GM19023 (cell line): Measurements from ENCODE around the gene SH3PXD2A.
"Not testable (repeated sequence)": the region's sequence is repeated elsewhere in the genome, so short reads cannot be mapped to it uniquely, and the experiment has no call there.

Source experiments
- ATAC-seq: cut with Tn5 transposase; IDR thresholded peaks from one replicate; pipeline ENCODE4 v1.9.1; 2021; ENCODE audit warnings: mild to moderate bottlenecking, moderate library complexity; ENCODE audit not compliant: unreplicated experiment

SH3PXD2A gene

DNA sequence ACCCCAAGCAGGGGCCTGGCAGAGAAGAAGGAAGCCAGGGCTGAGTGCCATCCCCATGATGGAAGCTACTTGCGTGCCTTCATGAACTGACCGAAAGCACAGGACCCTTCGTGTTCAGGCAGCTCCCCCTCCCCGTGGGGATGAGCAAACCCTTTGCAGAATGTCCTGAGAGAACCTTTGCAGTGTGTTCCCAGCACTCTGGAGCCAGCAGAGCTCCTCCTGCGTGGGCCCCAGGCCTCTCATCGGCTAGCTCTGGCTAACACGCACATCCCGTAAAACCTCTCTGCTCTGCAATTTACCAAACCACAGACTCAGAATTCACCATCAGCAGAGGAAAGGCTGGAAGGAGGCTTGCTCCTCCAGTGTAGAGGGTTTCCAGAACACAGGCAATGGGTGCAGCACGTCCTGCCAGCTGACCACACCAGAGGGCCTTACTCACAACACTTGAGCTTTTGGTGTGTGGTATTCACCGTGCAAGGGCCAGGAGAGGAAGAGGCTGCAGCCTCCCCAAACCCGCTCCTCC, 3.1 kb downstream of the SH3PXD2A start:
- ATAC-seq = no peak

DNA sequence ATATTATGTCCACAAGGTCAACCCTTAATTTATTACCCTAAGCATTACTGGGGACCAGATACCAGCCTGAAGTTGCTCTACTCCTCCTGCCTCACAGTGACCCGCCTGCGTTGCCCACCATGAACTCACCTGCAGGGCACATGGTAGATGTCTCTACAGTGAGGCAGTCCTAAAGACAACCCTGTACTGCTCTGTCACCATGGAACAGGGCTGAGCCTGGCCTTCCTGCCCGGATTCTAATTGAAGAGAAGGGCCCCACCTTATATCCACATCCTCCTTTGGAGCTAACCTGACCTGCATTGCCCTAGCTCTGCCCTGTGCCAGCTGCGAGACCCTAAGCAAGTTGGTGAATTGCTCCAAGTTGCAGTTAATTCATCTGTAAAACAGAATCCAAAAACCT, 4.1 kb downstream of the SH3PXD2A start:
- no peak for ATAC-seq

DNA sequence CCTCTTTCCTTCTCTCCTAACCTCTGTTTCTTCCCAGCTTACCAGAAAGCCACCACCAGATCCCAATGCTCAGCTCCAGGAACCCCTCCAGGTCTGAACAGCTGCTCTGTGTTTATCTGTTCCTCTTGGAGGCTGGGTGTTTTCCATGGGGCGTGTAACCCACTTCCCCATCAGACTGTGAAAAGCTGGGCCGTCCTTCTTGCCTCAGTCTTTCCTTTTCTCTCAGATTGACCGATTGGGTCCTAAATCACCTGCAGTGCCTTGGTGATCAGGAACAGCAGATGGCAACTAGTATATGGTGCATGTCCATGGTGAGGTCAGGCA, 4.8 kb downstream of the SH3PXD2A start:
- ATAC-seq = no peak

DNA sequence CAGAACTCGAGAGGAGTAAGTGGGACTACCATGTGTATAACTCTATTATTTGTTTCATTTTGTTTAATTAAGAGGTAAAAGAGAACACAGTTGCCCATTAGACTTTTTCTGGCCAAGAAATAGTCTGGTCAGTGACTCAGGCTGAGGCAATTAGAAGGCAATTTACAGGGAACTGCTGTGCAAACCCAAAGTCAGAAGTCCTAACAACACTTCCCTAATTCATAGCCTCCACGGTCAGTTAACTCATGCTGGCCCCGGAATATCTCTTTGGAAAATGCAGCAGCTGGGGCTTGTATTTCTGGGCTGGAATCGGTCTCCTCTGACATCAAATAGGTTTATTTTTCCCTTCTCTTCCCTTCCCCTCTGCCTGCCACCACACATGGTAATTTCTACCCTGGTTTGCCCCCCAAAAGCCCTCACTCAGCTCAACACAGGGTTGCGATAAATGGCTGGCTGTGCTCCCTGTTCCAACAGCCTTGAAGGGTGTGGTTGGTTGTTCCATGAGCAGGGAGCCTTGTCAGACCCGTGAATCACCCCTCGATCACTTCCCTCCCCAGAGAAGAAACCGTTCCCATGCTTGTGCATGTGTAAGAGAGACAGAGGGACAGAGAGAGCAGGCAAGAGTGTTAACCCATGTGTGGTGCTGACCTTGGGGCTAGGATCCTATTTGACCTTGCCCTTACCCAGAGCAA, 5.3 kb downstream of the SH3PXD2A start:
- no peak for ATAC-seq

DNA sequence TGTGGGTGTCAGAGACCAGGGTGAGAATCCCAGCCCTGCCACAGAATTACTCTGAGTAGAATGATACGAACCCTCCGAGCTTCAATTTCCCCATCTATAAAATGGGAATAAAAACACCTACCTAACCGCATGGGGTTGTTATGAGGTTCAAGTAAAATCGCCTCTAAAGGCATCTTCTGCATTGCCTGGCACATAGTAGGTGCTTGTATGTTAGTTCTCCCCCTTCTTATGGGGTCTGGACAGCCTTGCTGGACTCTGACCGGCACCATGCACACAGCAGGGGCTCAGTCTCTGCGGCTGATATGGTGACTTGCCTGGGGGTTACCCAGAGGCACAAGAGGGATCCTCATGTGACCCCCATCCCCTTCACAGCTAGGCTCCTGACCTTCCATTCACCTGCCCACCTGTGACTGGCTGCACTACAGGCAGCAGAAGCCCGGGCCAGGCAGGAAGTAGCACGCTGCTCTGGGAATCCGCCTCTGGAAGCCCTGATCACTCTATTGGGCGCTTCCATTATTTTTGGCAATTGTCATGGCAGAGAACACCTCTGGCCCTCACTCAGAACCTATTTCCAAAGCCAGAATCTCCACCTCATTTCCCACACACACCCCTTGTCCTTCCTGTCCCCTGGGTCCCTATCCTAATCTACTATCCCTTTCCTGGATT, 6.0 kb downstream of the SH3PXD2A start:
- no peak for ATAC-seq

DNA sequence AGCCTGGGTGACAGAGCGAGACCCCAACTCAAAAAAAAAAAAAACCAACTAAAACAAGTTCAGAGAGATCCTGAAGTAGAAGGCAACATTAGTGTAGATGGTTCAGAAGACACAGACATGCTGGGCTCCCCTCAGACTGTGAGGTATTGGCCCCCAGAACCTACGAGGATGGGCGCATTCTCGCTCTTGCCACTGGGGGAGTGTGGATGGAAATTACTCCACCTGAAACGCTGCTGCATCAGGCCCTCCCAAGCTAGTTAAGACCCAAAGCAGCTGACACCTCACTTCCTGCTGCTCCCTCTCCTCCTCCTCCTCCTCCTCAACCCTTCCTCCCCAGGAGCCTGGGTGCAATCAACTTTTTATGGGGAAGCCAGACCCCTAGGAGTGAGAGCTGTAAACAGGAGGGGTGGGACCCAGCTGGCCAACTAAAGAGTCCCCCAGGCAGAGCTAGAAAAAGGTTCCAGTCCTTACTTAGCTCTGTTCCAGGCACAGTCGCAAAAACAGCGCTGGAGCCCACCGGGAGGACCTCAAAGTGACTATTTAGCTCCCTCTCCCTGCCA, 7.4 kb downstream of the SH3PXD2A start:
- no peak for ATAC-seq

DNA sequence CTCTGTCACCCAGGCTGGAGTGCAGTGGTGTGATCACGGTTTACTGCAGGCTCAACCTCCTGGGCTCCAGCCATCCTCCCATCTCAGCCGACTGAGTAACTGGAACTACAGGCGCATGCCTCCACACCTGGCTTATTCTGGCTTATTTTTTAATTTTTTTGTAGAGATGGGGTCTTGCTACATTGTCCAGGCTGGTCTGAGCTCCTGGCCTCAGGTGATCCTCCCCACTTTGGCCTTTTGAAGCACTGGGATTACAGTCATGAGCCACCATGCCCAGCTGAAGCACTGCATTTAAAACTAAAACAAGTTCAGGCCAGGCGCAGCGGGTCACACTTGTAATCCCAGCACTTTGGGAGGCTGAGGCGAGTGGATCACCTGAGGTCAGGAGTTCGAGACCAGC, 8.0 kb downstream of the SH3PXD2A start:
- ATAC-seq = no peak

DNA sequence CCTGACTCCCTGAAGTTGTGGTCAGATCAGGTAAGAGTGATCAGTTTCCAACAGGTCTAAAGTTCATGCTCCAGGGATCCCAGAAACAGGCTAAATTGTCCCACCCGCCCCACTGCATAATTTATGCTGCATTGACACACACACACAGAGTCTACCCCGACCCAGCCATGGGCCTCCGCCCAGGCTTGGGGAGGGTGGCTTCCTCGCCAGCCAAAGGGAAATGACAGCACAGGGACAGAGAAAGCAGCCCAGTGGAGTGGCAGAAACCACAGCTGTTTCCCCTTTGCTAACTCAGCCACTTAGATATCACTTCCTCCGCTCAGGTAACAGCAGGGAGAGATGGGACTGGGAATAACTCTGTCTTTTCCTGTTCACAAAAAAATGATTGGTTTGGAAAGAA, 9.4 kb downstream of the SH3PXD2A start:
- no peak for ATAC-seq

DNA sequence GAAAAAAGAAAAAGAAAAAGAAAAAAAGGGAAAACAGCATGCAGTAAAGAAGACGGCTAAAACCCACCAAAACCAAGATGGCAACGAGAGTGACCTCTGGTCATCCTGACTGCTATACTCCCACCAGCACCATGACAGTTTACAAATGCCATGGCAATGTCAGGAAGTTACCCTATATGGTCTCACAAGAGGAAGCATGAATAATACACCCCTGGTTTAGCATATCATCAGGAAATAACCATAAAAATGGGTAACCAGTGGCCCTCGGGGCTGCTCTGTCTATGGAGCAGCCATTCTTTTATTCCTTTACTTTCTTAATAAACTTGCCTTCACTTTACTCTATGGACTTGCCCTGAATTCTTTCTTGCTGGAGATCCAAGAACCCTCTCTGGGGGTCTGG, 10.0 kb downstream of the SH3PXD2A start:
- not testable (repeated sequence) for ATAC-seq

DNA sequence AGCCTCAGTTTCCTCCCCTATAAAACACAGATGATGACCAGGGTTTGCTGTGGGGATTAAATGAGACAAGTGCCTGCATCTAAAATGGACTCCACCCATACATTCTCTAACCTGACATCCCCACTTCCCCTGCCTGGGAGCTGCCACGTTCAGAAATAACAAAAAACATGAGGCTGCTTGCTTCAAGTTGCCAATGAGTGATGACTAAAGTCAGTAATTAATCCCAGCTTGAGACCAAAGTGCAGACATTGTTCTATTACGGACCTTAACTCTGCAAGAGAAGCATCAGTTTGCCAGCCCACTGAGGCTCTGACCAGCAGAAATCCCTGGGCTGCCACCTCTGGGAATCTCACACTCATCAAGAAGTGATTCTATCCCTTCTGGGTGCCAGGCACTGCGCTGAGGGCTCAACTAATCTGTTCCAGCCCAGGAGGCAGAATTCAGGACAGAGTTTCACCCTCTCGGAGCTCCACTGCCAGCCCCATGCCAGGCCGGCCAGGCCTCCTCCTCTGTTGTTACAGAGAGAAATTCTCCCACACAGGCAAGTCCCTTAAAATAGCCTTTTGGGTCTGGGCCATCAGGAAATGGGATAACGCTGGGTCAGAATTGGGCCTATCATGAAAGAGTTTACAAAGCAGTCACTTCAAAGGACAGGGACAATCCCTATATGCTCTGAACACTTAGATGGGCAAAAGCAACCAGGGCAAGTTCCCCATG, 11.4 kb downstream of the SH3PXD2A start:
- ATAC-seq = no peak

DNA sequence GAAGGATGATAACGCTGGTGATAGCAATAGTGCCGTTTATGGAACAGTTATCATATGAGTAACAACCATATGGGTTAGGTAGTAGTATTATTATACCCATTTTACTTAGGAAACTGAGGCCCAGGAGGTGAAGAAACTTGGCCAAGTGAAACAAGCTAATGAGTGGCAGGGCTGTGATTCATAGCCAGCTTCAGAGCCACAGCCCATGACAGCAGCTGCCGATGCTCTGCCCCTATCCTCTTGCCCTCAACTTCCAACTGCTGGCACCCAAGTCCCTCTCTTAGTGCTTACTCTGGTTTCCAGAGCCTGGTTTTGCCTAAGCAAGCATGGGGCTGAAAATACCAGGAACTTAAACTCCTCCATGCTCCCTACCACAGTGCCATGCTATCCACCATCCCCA, 12.3 kb downstream of the SH3PXD2A start:
- ATAC-seq = no peak

DNA sequence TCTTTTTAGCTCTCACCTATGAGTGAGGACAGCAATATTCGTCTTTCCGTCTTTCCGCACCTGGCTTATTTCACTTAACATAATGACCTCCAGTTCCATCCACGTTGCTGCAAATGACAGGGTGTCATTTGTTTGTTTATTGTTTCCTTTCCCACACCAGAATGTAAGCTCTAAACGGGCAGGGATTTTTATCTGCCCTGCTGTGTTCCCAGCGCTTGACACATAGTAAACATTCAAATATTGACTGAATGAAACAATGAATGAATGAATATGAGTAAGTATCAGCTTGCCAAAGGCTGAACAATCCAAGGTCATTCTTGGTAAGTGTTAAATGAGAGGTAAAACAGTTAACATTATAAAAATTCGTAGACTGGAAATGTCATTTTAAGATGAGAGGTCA, 12.8 kb downstream of the SH3PXD2A start:
- no peak for ATAC-seq

DNA sequence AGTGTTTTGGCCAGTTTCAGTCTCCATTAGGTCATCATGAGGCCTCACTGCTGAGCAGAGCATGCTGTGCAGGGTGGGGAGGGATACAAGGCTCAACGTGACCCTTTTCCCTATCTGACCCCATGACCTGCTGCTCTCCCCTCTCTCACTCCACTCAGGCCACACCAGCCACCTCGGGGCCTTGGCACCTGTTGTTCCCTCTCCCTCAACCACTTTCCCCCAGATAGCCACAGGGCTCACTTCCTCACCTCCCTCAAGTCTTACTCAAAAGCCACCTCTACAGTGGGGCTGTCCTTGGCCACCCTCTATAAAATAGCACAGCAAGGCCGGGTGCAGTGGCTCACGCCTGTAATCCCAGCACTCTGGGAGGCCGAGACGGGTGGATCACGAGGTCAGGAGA, 13.9 kb downstream of the SH3PXD2A start:
- no peak for ATAC-seq

DNA sequence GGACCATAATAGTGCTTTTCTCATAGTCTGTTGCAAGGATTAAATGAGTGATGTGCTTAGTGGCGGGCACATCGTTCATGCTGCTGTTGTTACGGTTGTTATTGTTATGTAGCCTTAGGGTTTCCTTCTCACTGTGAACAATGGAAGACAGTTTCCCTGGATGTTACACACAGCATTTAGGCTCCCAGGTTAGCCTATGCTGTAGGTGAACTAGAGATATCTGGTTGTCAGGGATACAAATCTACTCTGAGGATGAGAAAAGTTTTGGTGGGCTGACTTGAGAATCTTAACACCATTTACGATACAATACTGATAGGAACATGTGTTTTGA, 14.7 kb downstream of the SH3PXD2A start:
- no peak for ATAC-seq

DNA sequence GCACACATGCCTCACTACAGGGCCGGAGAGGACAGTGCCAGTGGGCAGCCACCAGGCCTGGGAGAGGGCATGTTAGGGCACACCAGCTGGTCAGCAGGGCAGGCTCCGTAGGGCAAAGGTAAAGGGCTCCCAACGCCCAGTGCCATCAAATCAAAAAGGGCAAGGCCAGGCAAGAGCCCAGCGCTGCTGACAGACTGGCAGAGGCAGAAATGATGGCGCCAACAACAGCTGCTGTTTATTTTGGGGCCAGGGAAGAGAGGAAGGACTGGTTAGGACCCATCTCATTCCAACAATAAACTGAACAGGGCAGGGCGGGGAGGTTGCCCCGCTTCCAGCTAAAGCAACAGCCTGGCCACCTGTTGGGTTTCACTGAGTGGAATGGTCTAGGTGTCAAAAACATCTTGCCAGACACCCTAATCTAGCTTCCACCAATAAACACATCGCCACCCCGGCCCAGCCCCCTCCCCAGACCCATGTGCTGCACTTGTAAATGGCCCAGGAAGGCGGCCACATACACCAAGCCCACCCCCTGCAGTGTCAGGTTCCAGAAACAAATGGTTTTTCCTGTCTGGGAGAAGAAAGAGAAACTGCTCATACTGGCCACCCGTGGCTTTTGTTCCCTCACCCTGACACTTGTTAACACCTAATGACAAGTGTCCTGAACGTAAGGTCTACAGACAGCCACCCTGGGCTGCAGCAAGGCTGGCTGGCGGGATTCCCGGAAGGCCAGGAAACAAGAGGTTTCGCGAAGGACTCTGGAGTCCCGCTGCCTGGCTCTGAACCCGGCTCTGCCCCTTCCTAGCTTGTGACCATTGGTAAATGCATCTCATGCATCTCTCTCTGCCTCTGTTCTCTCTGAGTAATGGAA, 15.3 kb downstream of the SH3PXD2A start:
- ATAC-seq = no peak

DNA sequence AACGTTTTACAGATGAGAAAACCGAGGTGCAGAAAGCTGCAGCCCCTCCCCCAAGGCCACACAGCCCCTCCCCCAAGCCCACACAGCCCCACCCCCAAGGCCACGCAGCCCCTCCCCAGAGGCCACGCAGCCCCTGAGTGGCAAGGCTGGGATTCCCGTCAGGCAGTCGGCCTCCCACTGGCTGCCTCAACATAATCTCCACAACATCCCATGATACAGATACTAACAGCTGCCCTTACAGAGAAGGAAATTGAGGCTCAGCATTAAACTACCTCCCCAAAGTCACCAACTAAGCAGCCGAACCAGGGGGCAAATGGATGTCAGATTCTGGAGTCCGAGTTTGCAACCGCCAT, 15.9 kb downstream of the SH3PXD2A start:
- ATAC-seq = no peak

DNA sequence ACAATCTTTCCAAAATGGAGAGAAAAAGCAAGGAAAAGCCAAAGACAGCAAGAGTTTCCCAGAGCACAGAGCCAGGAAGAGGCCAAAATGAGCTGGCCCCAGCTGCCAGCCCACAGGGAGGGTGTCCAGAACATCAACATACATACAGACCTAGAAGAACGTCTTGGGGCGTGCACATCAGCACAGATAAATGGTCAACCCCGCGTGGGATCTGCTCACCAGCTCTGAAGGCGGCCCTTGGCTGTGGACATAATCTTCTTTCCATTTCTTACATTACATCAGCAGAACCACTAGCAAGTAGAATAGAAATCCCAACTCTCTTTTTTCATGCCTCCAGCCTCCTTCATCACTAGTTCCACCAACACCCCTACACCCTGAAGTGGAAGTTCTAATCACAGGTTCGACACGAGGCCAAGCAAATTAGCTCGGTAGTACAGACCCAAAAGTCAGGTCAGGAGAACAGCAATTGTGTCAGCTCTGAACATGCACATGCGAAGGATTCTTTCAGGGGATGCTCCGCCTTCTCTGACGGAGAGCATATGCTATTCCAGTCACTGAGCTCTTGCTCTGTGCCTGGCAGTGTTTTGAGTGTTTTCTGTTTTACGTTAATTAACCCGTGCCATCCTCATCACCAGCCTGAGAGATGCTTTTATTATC, 16.4 kb downstream of the SH3PXD2A start:
- ATAC-seq = no peak

DNA sequence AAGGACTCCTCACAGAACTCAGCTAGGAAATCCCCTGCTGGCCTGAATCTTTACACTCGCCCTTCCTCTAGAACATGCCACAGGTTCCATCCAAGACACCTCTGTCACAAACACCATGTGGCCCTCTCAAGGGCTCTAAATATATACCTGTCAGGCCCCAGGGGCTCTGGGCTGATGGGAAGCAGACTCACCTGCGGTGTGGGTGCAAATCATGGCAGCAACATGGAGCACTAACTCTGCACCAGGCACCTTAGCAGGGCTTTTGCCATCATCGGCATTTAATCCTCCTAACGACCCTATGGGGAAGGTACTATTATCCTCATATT, 17.3 kb downstream of the SH3PXD2A start:
- ATAC-seq = no peak

DNA sequence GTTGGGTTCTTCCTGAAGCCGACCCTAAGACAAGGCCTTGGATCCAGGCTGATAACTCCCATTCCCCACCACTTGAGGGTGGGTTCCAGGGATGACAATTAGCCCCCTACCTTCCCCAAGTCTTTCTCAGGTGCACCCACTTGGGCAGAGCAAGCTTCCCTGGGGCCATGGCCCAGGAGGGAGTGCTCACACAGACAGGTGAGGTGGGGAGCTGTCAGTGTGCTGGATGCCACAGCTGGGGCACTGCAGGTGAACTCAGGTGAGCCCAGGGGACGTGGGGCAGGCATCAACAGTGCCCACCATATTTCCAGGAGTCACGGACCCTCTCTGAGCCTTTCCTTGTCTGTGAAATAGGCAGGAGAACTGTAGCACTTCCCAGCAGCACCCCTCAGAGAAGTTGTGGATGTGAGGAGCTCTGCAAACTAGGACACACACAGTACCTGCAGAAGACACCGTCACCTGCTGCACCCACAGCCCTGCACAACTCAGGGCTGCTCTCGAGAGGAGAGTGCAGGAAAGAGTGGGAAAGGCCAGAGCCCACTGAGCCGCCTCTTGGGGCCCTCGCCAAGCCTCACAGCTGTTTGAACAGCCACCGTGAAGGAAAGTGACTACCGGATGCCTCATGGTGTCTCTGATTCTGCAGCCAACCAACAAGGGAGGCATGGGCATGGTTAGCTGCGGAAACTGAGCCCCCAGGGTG, 17.9 kb downstream of the SH3PXD2A start:
- no peak for ATAC-seq

DNA sequence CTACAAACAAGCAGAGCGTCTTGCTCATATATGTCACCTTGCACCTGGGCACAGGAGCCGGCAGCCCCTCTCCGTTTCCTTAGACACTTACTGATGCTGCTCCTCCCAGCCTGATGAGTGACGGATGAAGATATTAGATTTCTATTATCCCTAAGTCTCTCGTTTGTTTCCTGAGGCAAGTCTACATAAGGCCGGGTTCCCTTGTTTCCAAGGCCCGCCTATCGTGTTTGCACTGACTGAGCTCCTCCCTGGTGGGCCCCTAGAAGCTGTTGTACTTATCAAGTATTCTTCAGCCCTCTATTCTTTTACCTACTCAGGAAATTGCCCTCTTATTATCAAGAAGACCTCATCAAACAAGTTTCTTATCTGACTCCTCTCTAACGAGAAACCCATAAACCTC, 18.5 kb downstream of the SH3PXD2A start:
- ATAC-seq = no peak
